GM12891 (cell line): Measurements from ENCODE around the gene CKB.

ENCODE experiments used
- POLR2A ChIP-seq: IDR thresholded peaks from 2 replicates; pipeline ENCODE4 v1.6.1; 2011; ENCODE audit warnings: low read depth, low read length, control low read depth
- POLR2AphosphoS5 ChIP-seq: IDR thresholded peaks from 2 replicates; pipeline ENCODE4 v1.6.1; 2011; ENCODE audit warnings: low read depth, low read length, control low read depth
- SPI1 ChIP-seq: IDR thresholded peaks from 2 replicates; pipeline ENCODE4 v1.6.1; 2011; ENCODE audit warnings: low read depth, low read length, control low read depth
- TAF1 ChIP-seq: IDR thresholded peaks from 2 replicates; pipeline ENCODE4 v1.6.1; 2011; ENCODE audit warnings: low read depth, low read length, control low read depth

DNA sequence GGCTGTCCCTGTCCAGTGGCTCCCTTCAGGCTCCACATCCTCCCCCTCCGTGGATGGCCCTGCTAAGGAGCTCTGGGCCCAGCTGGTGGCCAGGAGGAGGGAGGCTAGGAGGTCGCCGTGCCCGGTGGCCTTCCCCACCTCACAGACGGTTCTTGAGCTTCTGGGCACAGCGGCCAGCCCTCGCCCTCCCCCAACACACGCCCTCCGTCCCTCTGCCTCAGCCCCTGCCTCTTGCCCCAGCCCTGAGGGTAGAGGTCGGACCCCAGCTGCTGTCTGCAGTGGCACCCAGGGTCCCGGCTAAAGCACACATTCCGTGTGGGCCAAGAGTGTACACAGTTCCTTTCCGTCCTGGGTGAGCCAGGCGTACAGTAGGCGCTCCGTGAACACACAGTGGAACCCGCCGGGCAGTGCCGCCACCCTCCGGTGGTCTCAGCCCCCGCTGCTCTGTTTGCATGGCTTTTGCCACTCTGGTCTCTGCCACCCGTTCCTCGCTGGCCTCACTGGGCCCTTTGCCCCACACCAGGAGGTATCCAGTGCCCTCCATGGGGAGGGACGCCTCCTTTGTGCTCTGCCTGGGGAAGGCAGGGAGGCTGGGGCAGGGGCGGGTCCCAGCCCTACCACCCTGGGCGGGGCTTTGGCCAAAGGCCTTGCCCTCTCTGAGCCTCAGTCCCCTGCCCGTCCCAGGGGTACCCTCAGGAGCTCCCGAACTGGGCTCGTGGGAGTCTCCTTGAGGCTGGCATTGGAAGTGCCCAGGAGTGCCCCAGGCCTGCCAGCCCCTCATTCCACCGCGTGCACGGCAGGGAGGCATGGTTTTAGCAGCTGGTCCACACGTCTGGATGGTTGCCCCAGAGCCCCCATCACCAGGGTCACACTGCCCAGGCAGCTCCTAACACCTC lies 19.3 kb upstream of the CKB start:
- TF ChIP-seq POLR2A: no peak
- no peak for TF ChIP-seq SPI1
- TF ChIP-seq TAF1: no peak
- TF ChIP-seq POLR2AphosphoS5: no peak
